OCI-LY1 (cell line): ENCODE measurements around the gene ANKS1A.

Experiments
- EZH2 ChIP-seq: fragments of 200-600 bp; sonication (generic), shearing (Covaris generic); IDR thresholded peaks from 2 replicates; pipeline ENCODE4 v1.8.0; 2017; ENCODE audit warnings: borderline replicate concordance, mixed run types, mild to moderate bottlenecking, antibody characterized with exemption, low read length, moderate library complexity, mixed read lengths
- TF ChIP-seq, protein P1 (sequence below): fragments of 200-600 bp; sonication (generic), shearing (Covaris generic); IDR thresholded peaks from 2 replicates; pipeline ENCODE4 v1.5.1; 2017; ENCODE audit warnings: mild to moderate bottlenecking, antibody characterized with exemption, low read length, moderate library complexity, mixed read lengths

- TF ChIP-seq, protein P1, sequence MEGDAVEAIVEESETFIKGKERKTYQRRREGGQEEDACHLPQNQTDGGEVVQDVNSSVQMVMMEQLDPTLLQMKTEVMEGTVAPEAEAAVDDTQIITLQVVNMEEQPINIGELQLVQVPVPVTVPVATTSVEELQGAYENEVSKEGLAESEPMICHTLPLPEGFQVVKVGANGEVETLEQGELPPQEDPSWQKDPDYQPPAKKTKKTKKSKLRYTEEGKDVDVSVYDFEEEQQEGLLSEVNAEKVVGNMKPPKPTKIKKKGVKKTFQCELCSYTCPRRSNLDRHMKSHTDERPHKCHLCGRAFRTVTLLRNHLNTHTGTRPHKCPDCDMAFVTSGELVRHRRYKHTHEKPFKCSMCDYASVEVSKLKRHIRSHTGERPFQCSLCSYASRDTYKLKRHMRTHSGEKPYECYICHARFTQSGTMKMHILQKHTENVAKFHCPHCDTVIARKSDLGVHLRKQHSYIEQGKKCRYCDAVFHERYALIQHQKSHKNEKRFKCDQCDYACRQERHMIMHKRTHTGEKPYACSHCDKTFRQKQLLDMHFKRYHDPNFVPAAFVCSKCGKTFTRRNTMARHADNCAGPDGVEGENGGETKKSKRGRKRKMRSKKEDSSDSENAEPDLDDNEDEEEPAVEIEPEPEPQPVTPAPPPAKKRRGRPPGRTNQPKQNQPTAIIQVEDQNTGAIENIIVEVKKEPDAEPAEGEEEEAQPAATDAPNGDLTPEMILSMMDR = no peak
- no peak for TF ChIP-seq EZH2
Measured at GRCh38 chr6:35086636-35087360, 197.7 kb downstream of the ANKS1A start.
